ENCODE data around the gene TMEM131L. TPM values are rescaled to one million over a fixed set of nuclear protein-coding genes. Genes with fewer than 3 reads are reported as not detected.

Gene TMEM131L
- total RNA-seq, 2 experiments from 2014 or later: 25.2 to 26.3 TPM

DNA sequence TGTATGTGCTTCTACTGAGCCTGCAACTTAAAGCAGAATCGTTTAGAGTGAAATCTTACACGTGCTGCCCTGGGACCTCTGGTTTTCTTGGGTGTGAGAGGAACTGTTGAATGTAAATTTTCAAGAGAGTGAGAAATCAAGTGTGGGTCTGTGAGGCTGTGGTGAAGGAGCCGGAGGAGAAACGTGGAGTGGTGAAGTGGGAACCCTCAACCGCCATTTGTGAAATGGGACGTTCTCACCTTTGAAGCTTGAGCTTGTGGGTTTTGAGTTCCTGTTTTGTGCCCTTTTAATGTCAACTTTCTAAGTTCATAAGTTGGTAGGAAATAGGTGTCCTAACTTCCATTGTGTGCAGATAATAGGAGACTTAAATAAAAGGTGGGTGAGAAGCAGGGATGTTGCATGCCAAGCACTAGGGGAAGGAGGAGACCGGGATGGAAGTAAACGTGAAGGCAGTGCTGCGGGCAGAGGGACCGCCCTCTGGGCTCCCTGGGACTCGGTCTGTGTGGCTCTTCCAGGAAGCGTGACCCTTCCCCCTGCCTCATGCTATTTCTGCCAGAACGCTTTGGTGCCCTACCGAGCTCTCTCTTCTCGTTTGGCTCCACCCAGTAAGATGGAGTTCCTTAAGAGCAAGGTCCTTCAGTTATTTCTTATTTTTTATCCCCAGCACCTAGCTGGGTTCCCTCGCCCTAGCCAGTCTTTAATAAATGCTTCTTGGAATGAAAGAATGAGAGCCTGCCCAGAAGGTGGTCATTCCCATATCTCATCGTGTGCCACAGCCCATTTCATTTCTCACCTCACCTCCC lies 56.0 kb downstream of the TMEM131L start:
- peaks cover 25% of the 10 kb centered on the region for H3K36me3 Mint-ChIP-seq (ENCODE audit: low read depth)
- H3K9me3 Mint-ChIP-seq: peaks cover 2% of the 10 kb centered on the region
- H3K27me3 Mint-ChIP-seq: no peaks in the 10 kb centered on the region

GRCh38 chr4:153522802-153523094 lies 56.6 kb downstream of the TMEM131L start:
- H3K27me3 Mint-ChIP-seq: no peaks in the 10 kb centered on the region
- peak overlapping the region; percentile 54 for H3K4me3 Mint-ChIP-seq
- peak overlapping the region; percentile 91 for H3K27ac Mint-ChIP-seq
- H3K4me1 Mint-ChIP-seq: peaks cover 89% of the 10 kb centered on the region
- POLR2A ChIA-PET: interaction anchor here (1.0 to 10.6 kb wide), 13 partner anchors 8 to 177 kb away, joined by 4 to 99 read pairs (median 10); partner anchors contain the start of genes MND1 and TMEM131L
- H3K36me3 Mint-ChIP-seq (ENCODE audit: low read depth): peaks cover 30% of the 10 kb centered on the region
- peaks cover 2% of the 10 kb centered on the region for H3K9me3 Mint-ChIP-seq
- peak; percentile 43 for DNase-seq
- CTCF ChIA-PET: interaction anchor here (0.7 to 3.3 kb wide), 10 partner anchors 34 to 178 kb away, joined by 3 to 16 read pairs (median 4); partner anchors contain the start of genes MND1 and TMEM131L

More for the DNA sequence above, 56.0 kb downstream of the TMEM131L start:
- H3K4me3 Mint-ChIP-seq: peak overlapping the region; percentile 54
- CTCF ChIA-PET: interaction anchor here (0.7 to 3.3 kb wide), 11 partner anchors 9 to 178 kb away, joined by 3 to 16 read pairs (median 4); partner anchors contain the start of genes MND1 and TMEM131L
- POLR2A ChIA-PET: interaction anchor here (0.6 to 10.6 kb wide), 18 partner anchors 9 to 177 kb away, joined by 3 to 99 read pairs (median 8); partner anchors contain the start of genes MND1 and TMEM131L
- H3K27ac Mint-ChIP-seq: peak overlapping the region; percentile 91
- H3K4me1 Mint-ChIP-seq: peaks cover 88% of the 10 kb centered on the region
- DNase-seq: peak; percentile 79

DNA sequence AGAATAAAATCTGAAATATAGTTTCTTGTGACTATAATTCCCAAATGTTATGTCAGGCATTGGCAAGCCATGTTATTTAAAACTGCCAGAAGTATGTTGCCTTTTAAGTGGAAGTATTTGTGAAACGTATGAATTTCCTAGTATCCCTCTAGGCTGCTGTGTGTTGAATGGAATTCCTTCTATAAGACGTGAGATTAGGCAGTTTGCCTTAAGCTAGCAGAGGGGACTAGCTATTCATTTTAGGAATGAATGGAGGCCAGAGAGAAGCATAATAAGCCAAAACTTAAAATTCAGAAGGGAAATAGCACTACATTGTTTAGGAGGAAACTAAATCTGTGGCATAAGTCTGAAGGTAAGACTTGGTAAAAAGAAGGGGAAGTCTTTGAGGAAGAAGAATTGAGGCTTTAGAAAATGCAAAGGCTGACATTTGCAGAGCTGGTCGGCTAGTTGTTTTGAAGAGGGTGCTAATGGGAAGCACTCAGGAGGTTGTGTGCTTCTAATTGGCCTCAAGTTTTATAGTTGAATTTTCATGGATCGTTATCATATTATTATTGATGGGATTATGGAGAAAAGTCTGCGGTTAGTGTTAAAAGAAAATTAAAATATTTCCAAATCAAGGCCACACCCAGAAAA lies 57.1 kb downstream of the TMEM131L start:
- no peaks in the 10 kb centered on the region for H3K27me3 Mint-ChIP-seq
- CTCF ChIA-PET: interaction anchor here (0.8 to 3.3 kb wide), 9 partner anchors 18 to 179 kb away, joined by 3 to 16 read pairs (median 4); partner anchors contain the start of genes MND1 and TMEM131L

DNA sequence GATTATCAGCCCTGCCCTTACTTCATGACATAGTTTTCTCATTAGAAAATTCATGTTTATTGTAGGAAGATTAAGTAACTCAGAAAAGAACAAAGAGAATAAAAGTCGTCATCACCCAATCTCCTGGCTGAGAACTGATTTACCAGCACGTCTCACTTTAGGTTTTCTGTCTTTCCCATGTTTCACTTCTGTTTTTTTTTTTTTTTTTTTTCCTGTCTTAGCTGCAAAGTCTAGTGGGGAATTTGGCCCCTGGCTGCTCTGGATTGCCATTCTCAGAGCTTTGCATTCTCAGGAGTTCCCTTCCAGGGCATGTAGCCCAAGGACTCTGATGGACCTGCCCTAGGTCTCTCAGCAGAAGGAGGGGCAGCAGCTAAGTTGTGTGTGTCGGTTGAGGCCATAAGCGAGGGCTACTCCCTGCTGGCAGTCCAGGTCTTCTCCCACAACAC lies 57.8 kb downstream of the TMEM131L start:
- ChIA-PET POLR2A (interaction anchor here (1.5 to 10.6 kb wide), 9 partner anchors 17 to 179 kb away, joined by 6 to 99 read pairs (median 25); partner anchors contain the start of genes MND1 and TMEM131L), CTCF (interaction anchor here (0.8 to 3.3 kb wide), 5 partner anchors 17 to 179 kb away, joined by 4 to 16 read pairs (median 4); partner anchors contain the start of genes MND1 and TMEM131L)
- Mint-ChIP-seq H3K36me3 (ENCODE audit: low read depth) (peaks cover 36% of the 10 kb centered on the region), H3K4me1 (peaks cover 92% of the 10 kb centered on the region), H3K27ac (peak overlapping the region; percentile 91), H3K27me3 (no peaks in the 10 kb centered on the region), H3K9me3 (peaks cover 2% of the 10 kb centered on the region), H3K4me3 (no peak overlapping the region)
- no peak for DNase-seq

More for the DNA sequence above, 57.1 kb downstream of the TMEM131L start:
- Mint-ChIP-seq H3K4me3 (peak overlapping the region; percentile 3), H3K27ac (peak overlapping the region; percentile 91), H3K4me1 (peaks cover 89% of the 10 kb centered on the region), H3K9me3 (peaks cover 2% of the 10 kb centered on the region), H3K36me3 (ENCODE audit: low read depth) (peaks cover 34% of the 10 kb centered on the region)
- POLR2A ChIA-PET: interaction anchor here (1.5 to 10.6 kb wide), 11 partner anchors 8 to 178 kb away, joined by 6 to 99 read pairs (median 14); partner anchors contain the start of genes MND1 and TMEM131L
- DNase-seq: no peak

DNA sequence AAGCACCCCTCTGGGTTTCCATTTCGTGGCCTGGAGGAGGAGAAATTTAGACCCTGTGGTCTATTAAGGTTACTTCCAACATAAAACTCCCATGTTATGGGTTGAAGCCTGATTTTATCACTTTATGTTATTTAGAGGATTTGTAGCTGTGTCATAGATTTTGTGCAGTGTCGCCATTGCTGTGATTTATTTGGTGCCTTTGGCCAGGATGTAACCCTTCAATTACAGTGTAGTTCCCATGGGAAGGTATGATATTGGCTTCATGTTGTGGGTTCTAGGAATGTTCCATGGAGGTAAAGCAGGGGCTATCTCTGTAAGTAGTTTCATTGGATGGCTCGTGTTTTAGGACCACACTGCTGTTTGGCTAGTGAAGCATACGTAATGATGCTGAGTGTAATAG lies 58.5 kb downstream of the TMEM131L start:
- H3K36me3 Mint-ChIP-seq (ENCODE audit: low read depth): peaks cover 36% of the 10 kb centered on the region
- peaks cover 2% of the 10 kb centered on the region for H3K9me3 Mint-ChIP-seq
- H3K4me3 Mint-ChIP-seq: no peak overlapping the region
- H3K4me1 Mint-ChIP-seq: peaks cover 92% of the 10 kb centered on the region
- no peaks in the 10 kb centered on the region for H3K27me3 Mint-ChIP-seq
- CTCF ChIA-PET: interaction anchor here (1.3 to 3.3 kb wide), 4 partner anchors 17 to 180 kb away, joined by 4 to 16 read pairs (median 8); partner anchors contain the start of genes MND1 and TMEM131L
- DNase-seq: no peak
- H3K27ac Mint-ChIP-seq: peak overlapping the region; percentile 41
- POLR2A ChIA-PET: interaction anchor here (1.5 to 10.6 kb wide), 6 partner anchors 27 to 92 kb away, joined by 6 to 99 read pairs (median 30); partner anchors contain the start of gene TMEM131L

- peaks cover 2% of the 10 kb centered on the region for H3K9me3 Mint-ChIP-seq
- no peak overlapping the region for H3K4me3 Mint-ChIP-seq
- ChIA-PET CTCF (interaction anchor here (0.9 to 2.5 kb wide), 4 partner anchors 41 to 62 kb away, joined by 3 to 6 read pairs (median 3); partner anchors contain the start of gene TMEM131L), POLR2A (interaction anchor here (5.0 to 8.1 kb wide), 2 partner anchors 39 to 61 kb away, joined by 26 to 43 read pairs; partner anchors contain the start of gene TMEM131L)
- H3K36me3 Mint-ChIP-seq (ENCODE audit: low read depth): peaks cover 31% of the 10 kb centered on the region
- H3K4me1 Mint-ChIP-seq: peaks cover 88% of the 10 kb centered on the region
- no peaks in the 10 kb centered on the region for H3K27me3 Mint-ChIP-seq
- H3K27ac Mint-ChIP-seq: no peak overlapping the region
- no peak for DNase-seq
Observed at GRCh38 chr4:153527690-153528089, 61.5 kb downstream of the TMEM131L start.

DNA sequence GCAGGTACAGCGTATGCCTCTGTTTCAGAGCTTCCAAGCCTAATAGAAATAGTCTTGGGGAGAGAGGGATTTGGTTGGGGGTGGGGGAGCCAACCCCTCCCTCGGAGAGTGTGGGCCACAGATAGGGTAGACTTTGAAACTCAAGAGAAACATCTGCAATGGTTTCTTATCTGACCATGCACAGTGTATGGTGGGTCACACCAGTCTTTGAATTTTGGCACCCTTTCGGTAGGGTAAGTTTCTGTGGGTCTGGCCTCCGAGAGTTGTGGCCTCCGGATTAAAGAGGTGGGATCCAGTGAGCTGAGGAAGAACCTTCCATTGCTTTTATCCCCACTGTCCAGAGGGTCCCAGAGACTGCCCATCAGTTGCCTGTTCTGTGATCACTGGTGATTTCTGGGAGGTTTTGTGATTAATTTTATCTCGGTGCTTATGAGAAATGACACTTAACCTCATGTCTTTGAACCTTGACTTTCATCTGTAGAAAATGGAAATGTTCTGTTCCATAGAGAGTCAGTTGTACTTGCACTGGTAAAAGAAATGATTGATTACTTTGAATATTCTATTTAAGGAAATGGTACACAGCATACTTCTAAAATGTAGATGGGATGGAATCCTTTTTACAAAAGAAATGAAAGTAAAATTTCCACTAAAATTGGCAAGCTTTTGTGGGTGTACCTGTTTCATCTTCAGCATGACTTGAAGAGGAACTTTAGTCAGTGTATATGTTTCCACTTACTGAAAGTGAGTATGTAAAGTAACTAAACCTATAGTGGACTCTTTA lies 62.7 kb downstream of the TMEM131L start:
- peak overlapping the region; percentile 81 for H3K27ac Mint-ChIP-seq
- POLR2A ChIA-PET: interaction anchor here (1.1 to 8.1 kb wide), 4 partner anchors 32 to 62 kb away, joined by 5 to 43 read pairs (median 18); partner anchors contain the start of gene TMEM131L
- peak overlapping the region; percentile 54 for H3K4me3 Mint-ChIP-seq
- H3K36me3 Mint-ChIP-seq (ENCODE audit: low read depth): peaks cover 29% of the 10 kb centered on the region
- CTCF ChIA-PET: interaction anchor here (0.9 to 2.5 kb wide), 3 partner anchors 42 to 63 kb away, joined by 3 to 6 read pairs (median 3); partner anchors contain the start of gene TMEM131L
- no peak for DNase-seq
- H3K4me1 Mint-ChIP-seq: peaks cover 78% of the 10 kb centered on the region
- peaks cover 2% of the 10 kb centered on the region for H3K9me3 Mint-ChIP-seq
- no peaks in the 10 kb centered on the region for H3K27me3 Mint-ChIP-seq

DNA sequence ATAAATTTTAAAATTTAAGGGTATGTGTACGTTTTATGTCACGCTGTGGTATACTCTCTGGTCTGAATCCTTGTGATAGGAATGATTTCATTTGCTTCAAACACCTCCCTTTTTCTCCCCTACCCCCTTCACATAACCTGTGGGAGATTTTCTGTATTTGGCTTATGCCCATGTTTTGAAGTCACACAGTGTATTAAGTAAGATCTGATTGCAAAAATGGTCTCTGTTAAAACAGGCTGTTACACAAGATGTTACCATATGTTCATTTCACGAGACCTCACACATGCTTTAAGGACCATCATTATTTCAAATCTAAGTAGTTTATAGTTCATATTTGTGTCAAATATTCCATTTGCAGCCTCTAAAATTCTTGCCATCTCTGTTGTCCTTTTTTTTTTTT lies 63.5 kb downstream of the TMEM131L start:
- peak overlapping the region; percentile 54 for H3K4me3 Mint-ChIP-seq
- H3K36me3 Mint-ChIP-seq (ENCODE audit: low read depth): peaks cover 26% of the 10 kb centered on the region
- peaks cover 2% of the 10 kb centered on the region for H3K9me3 Mint-ChIP-seq
- DNase-seq: no peak
- ChIA-PET CTCF (no interaction called here), POLR2A (interaction anchor here (2.8 to 8.1 kb wide), 5 partner anchors 8 to 63 kb away, joined by 11 to 43 read pairs (median 16); partner anchors contain the start of gene TMEM131L)
- peak overlapping the region; percentile 81 for H3K27ac Mint-ChIP-seq
- no peaks in the 10 kb centered on the region for H3K27me3 Mint-ChIP-seq
- peaks cover 74% of the 10 kb centered on the region for H3K4me1 Mint-ChIP-seq

DNA sequence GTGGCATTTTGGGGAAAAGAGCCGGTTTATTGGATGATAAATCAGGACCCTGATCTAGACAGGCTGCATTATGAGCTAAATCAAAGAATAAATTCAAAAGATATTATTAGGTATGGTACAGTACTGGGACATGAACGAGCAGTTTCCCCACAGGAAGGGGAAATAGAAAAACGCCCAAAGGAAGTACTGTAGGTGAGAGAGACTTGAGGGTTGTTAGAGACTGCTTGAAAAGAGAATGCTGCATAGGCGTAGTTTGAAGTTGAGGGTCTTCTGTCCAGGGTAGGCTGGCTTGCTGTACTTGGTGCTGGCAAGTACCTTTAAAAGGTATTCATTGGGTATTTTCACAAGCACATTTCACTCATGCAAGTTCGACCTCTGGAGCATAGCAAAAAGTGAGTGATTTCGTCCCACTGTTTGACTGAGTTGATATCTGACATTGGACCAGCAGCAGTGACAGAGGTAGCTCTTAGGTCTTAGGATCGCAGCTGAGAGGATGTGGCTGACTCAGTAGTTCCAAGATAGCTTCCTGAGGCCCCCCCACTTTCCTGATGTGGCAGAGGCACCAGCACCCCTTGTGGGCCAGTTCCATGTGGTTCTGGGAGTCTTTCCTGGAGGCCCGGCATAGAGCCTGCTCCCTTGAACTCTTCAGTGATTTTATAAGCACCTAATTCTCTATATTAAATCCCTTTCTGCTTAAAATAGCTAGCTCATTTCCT lies 64.3 kb downstream of the TMEM131L start:
- Mint-ChIP-seq H3K4me1 (peaks cover 75% of the 10 kb centered on the region), H3K27me3 (no peaks in the 10 kb centered on the region), H3K9me3 (peaks cover 2% of the 10 kb centered on the region), H3K36me3 (ENCODE audit: low read depth) (peaks cover 32% of the 10 kb centered on the region), H3K27ac (peak overlapping the region; percentile 81), H3K4me3 (peak overlapping the region; percentile 54)
- ChIA-PET POLR2A (interaction anchor here (1.3 to 8.1 kb wide), 9 partner anchors 8 to 97 kb away, joined by 4 to 43 read pairs (median 11); partner anchors contain the start of gene TMEM131L), CTCF (interaction anchor here (0.9 to 1.6 kb wide), 8 partner anchors 9 to 113 kb away, joined by 3 to 6 read pairs (median 4); no protein-coding TSS in a partner anchor)
- peak; percentile 35 for DNase-seq

DNA sequence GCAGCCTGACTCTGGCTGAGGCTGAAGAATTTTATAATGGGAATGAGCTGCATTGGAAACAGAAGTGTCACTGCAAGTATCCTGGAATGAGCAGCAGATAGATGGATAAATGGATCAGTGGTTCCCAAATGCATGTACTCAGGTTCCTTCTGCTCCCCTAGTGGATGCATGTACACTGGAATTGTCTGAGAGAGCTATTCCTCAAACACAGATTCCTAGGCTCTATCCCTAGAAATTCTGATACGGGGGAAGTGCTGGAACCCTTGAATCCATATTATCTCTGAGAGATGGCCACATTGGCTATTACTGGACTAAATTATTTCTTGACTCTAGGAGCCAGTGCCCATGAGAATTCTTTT lies 64.8 kb downstream of the TMEM131L start:
- H3K27ac Mint-ChIP-seq: peak overlapping the region; percentile 81
- H3K9me3 Mint-ChIP-seq: peaks cover 2% of the 10 kb centered on the region
- no peak for DNase-seq
- ChIA-PET CTCF (interaction anchor here (0.9 to 1.8 kb wide), 10 partner anchors 9 to 113 kb away, joined by 3 to 6 read pairs (median 4); partner anchors contain the start of gene TMEM131L), POLR2A (interaction anchor here (1.3 to 8.1 kb wide), 9 partner anchors 9 to 98 kb away, joined by 4 to 43 read pairs (median 11); partner anchors contain the start of gene TMEM131L)
- H3K4me1 Mint-ChIP-seq: peaks cover 76% of the 10 kb centered on the region
- peaks cover 30% of the 10 kb centered on the region for H3K36me3 Mint-ChIP-seq (ENCODE audit: low read depth)
- H3K4me3 Mint-ChIP-seq: no peak overlapping the region
- no peaks in the 10 kb centered on the region for H3K27me3 Mint-ChIP-seq

All from activated CD4-positive, alpha-beta memory T cell treated with anti-CD3 and anti-CD28 coated beads, Interleukin-2, amount 10 ng/mL, durations not matched to agents 7 days and 5 days (primary cell).